Islet of Langerhans (tissue), 1 donor: ENCODE results near the gene GALM.
"Not testable (repeated sequence)": the region's sequence is repeated elsewhere in the genome, so short reads cannot be mapped to it uniquely, and the experiment has no call there.

ENCODE experiments used
- FAIRE-seq: peaks from one replicate; lab custom pipeline; 2011; peaks lifted over from hg19 to GRCh38; lab: Jason Lieb, UNC

Gene GALM

GRCh38 chr2:38740851-38741731, 75.2 kb downstream of the GALM start:
- FAIRE-seq, result no peak

DNA sequence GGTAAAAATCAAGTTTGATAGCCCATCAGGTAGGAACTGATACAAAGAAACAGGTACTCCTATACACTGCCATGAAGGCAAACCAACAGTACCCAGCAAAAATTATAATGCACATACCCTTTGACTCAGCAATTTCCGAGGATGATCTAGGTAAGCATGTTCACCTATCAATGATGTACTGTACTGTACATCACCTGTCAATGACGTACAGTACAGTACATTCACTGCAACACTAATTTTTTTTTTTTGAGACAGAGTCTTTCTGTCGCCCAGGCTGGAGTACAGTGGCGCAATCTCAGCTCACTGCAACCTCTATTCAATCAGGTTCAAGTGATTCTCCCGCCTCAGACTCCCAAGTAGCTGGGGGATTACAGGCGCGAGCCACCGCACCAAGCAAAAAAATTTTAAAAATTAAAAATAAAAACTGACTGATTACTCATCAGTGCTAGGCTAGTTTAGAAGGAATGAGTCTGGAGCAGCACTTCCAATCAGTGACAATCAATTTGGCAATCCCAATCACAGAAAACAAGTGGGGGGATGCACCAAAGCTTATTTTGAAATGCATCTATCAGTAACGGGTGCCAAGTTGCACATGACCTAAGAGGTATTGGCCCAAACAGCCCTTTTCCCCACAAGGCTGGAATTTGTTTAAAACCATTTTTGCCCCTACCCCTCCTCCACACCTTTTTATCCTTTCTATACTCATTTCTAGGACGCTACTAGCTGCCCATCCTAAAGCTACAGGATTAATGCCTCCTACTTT, 77.1 kb downstream of the GALM start:
- no peak for FAIRE-seq

GRCh38 chr2:38743672-38744398, 77.9 kb downstream of the GALM start:
- no peak for FAIRE-seq

GRCh38 chr2:38744399-38744780, 78.5 kb downstream of the GALM start:
- no peak for FAIRE-seq

DNA sequence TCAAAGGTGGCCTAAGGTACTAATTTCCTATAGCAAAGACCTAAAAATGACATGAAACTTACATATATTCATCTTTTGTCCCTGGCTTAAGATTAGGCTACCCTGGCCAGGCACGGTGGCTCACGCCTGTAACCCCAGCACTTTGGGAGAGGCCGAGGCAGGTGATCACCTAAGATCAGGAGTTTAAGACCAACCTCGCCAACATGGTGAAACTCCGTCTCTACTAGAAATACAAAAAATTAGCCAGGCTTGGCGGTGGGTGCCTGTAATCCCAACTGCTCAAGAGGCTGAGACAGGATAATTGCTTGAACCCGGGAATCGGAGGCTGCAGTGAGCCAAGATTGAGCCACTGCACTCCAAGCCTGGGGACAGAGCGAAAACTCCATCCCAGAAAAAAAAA, 79.4 kb downstream of the GALM start:
- no peak for FAIRE-seq

GRCh38 chr2:38747007-38747424, 81.1 kb downstream of the GALM start:
- no peak for FAIRE-seq

- FAIRE-seq, result no peak
Measured at GRCh38 chr2:38747819-38748218, 81.9 kb downstream of the GALM start.

GRCh38 chr2:38748391-38748790, 82.5 kb downstream of the GALM start:
- no peak for FAIRE-seq

DNA sequence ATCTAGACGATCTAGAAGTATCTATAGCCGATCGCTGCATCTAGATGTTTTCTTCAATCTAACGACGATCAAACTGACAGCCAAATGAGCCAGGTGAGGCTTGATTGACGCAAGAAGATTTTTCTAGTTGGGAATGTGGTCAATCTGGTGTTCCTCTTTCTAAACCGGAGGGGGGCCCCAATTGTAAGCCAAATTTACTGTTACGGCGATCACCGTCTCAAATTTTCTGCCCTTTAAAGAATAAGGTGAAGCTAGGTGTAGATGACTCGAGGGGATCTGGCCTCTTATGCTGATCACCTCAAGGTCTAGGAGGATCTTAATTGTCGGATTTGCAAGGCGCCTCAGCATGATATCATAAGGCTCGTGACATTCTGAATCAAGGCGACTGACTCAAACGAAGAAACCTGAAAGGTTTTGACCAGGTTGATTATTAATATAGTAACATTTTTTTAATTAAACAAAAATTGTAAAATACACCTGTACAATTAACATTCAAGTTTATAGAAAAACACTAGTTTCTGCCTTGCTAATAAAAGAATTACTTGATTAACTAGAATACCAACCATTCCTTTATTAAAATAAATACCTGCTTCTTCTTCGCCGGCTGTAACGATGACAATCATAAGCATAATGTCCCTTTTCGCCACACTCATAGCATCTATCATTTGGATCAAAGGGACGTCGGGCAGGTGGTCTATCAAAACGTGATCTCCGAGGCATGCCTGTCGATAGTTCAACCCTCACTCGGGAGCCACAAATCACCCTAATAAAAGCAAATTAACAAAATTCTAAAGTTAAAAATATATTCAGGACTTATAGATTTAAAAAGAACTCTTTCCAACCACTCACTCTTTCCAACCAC, 83.3 kb downstream of the GALM start:
- FAIRE-seq, result no peak

DNA sequence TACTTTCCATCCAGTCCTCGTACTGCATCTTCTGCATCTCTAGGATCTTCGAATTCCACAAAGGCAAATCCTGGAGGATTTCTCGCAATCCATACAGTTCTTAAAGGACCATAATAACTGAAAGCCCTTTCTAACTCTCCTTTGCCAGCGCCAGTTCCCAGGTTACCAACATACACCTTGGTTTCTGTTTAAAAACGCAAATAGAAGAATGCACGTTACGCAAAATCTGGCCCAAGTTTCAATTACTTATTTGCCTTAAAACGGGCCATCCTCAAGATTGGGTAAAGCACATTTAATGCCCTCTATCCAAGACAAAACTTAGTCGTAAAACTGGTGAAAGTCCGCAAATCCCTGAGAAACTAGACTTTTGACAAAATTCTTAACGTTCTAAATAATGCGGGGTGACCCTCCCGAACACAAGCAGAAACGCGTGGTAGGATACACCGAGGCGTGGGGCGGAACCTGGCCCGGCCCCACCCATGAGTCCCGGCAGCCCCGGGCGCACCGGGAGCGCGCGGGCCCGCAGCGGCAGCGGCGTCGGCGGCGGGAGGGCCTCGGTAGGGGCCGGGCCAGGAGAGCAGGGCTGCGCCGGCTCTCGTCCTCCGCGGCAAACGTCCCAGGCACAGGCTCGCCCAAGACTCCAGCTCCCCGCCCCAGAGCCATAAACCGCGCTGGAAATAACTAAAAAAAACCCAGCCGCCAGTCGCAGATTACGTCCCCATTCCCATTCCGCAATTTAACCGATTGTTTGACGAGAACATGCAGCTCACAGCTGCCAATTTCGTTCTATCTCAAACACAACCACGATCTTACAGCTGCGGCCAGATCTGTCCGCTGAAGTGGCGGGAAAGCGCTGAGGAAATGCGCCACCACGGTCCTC, 84.3 kb downstream of the GALM start:
- FAIRE-seq, result no peak

DNA sequence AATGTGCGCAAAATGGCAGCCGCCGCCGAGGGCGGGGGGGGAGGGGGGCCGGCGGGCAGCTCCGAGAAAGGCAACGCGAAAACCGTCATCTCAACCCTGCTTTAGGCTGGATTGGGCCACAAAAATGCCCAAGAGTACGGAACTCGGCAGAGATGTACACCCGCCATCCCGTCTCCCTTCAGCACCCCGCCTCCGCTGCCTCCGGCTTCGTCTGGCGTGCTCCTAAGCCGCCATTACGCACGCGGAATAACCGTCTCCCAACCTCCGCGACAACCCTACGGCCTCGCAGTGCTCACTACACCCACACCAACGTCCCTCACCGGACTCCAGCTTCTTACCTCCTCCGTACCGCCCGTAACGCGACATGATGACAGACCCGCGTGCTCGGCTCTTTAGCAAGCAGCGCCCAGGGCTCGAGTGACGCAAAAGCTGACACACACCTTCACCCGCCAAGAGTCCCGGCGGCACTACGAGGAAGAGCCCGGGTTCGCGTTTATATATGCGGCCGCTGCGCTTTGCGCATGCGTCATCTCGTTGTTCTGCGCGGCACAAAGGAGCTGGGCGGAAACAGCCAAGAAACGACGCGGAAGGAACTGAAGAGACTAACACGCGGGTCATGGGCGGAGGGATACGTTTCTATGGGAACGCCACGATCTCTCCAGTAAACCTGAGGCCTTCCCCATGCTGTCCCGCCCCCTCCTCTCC, 85.1 kb downstream of the GALM start, which contains the start of gene SRSF7:
SRSF7 (minus strand) TSS at position 471 of the 705 bp plus-strand sequence; CDS start at position 366, 105 bp downstream.
- FAIRE-seq, result peak; percentile 76

DNA sequence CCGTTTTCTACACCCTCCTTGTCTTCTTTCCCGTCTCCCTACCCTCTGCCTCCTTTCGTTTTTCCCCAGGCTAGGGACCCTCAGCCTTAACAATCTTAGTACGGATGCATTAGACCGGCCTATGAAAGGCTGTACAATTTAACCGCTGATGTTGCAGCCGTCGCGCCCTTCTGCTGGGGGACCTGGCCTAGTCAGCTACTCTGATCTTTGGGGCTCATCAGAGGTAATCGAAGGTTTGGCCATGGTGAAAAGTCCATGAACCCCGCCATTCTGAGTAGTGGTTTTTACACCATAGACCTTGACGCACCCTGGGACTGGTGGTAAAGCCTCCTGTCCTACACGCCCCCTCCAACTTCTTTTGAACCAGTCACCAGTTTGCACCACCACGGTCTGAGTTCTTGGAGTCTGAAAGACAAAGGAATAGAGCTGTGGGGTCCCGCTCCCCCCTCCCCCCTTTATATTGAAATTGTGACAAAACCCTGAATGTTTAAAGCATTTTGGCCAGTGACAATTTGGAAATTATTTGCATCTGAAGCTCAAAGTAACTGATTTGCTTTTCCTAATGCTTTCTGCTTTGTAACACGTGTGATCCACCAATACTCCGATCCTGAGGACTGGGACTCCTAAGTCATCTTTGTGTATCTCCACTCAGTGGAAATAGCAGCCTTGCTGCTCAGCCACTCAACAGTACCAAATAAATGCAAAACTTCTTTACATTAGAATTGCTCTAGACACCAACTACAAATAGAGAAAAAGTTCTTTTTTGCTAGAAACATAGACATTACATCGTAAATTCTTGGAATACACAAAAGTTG, 85.9 kb downstream of the GALM start:
- no peak for FAIRE-seq

DNA sequence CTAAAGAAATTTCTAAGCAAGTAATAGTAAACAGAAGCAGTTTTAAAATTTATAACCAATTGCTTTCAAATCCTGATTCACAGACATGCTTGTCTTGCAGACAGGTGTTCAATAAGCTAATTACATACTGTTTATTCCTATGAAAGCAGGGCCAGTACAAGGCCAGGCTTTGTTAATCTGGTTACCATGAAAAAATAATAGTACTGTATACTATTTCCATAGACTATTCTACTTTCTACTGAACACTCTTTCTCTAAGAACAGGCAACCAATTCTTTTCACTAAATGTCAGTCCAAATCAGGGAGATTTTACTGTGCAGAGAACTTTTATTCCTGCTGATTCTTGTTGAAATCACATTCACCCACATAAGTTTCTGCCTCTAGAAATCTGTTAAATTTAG, 88.1 kb downstream of the GALM start:
- no peak for FAIRE-seq

GRCh38 chr2:38754506-38754905, 88.6 kb downstream of the GALM start:
- no peak for FAIRE-seq

DNA sequence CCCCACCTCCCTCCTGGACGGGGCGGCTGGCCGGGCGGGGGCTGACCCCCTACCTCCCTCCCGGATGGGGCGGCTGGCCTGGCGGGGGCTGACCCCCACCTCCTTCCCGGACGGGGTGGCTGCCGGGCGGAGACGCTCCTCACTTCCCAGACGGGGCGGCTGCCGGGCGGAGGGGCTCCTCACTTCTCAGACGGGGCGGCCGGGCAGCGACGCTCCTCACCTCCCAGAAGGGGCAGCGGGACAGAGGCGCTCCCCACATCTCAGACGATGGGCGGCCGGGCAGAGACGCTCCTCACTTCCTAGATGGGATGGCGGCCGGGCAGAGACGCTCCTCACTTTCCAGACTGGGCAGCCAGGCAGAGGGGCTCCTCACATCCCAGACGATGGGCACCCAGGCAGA, 90.0 kb downstream of the GALM start:
- FAIRE-seq, result not testable (repeated sequence)

DNA sequence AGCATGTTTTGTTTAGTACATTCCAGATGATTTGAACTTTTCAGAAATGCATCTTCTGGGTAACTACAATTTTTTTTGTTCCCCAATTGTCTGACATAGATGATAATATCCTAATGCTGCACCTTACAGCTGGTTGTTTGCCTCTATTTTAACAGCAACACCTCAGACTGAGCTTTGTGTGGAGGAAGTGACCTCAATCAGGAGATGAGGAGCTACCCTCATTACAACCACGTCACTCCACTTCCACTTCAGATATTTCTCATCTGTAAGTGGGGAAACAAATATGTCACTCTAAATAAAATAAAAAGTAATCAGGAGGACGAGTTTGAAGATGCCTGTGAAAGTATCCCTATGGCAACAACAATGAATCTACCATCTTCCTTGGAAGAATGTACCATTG, 97.3 kb downstream of the GALM start:
- FAIRE-seq, result no peak

GRCh38 chr2:38763728-38764127, 97.8 kb downstream of the GALM start:
- no peak for FAIRE-seq

DNA sequence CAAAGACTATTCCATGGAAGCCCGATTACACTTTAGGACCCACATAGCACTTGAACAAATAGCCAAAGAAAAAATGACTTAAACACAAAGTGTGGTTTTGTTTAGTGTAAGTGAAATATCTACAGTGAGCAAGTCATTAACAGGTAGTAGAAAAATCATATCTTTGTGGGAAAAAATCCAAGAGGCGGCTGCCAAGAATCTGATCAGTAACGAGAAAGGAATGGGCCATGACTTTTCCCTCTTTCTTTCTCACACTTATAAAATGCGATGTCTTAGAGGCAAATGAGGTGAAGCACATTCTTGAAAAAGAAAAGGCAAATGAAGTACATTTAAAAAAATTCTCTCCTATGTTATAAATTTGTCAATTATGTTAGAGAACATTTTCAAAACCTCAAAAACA, 99.2 kb downstream of the GALM start:
- no peak for FAIRE-seq

GRCh38 chr2:38765551-38765950, 99.6 kb downstream of the GALM start:
- no peak for FAIRE-seq
